ENCODE data around the gene AMZ1.
A peak's percentile ranks its signal among the peaks of the same experiment; 100 is the strongest.
"Not testable (repeated sequence)": the region's sequence is repeated elsewhere in the genome, so short reads cannot be mapped to it uniquely, and the experiment has no call there.

Gene AMZ1

DNA sequence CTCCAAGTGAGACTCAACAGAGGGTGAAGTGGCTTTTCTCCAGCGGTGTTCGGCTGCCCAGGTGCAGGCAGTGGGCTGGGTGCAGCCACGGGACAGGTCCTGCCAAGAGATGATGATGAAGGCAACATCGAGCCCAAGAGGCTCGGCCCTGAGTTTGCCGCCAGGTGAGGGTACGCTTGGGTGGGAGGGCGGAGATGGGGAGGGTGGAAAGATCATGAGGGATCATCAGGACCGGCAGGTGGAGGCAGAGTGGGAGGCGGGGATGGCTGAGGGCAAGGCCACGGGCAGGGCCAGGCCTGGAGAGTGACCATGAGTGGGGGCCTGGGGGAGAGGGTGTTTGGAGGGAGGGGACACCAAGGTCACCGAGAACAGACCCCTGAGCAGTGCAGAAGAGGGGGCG is 17.8 kb upstream of the AMZ1 start:
- DNase-seq (ENCODE audit: low read depth), result no peak

- peak; percentile 15 for DNase-seq (ENCODE audit: low read depth)
Measured at GRCh38 chr7:2670720-2671391, 17.1 kb upstream of the AMZ1 start.

- DNase-seq (ENCODE audit: low read depth), result not testable (repeated sequence)
Measured at GRCh38 chr7:2673214-2673613, 14.8 kb upstream of the AMZ1 start.

DNA sequence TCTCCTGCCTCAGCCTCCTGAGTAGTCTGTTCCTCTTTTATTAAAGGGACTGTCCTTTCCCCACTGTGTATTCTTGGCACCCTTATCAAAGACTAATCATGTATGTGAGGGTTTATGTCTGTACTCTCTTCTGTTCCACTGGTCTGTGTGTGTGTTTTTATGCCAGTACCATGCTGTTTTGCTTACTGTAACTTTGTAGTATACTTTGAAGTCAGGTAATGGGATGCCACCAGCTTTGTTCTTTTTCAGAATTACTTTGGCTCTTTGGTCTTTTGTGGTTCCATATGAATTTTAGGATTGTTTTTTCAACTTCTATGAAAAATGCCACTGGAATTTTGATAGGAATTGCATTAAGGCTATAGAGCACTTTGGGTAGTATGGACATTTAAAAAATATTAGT is 14.1 kb upstream of the AMZ1 start:
- no peak for DNase-seq (ENCODE audit: low read depth)

- no peak for DNase-seq (ENCODE audit: low read depth)
Measured at GRCh38 chr7:2675256-2675764, 12.7 kb upstream of the AMZ1 start.

DNA sequence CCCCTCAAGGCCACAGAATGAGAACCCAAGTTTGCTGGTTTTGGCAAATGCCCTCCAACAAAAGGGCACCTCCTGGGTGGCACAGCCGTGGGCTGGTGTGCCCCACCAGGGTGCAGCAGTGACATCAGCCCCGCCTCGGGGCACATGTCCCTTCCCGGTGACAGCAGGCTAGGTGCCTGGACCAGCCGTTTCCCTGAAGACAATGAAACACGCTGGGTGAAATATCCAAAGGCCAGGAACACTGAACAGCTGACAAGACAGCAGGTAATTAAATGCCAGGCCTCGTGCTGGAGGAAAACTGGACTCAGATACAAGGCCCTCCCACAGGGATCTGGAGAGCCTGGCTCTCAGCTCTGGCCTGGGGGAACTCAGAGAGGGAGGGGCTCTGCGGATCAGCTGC is 11.4 kb upstream of the AMZ1 start:
- not testable (repeated sequence) for DNase-seq (ENCODE audit: low read depth)

- not testable (repeated sequence) for DNase-seq (ENCODE audit: low read depth)
Measured at GRCh38 chr7:2678454-2678853, 9.5 kb upstream of the AMZ1 start.

DNA sequence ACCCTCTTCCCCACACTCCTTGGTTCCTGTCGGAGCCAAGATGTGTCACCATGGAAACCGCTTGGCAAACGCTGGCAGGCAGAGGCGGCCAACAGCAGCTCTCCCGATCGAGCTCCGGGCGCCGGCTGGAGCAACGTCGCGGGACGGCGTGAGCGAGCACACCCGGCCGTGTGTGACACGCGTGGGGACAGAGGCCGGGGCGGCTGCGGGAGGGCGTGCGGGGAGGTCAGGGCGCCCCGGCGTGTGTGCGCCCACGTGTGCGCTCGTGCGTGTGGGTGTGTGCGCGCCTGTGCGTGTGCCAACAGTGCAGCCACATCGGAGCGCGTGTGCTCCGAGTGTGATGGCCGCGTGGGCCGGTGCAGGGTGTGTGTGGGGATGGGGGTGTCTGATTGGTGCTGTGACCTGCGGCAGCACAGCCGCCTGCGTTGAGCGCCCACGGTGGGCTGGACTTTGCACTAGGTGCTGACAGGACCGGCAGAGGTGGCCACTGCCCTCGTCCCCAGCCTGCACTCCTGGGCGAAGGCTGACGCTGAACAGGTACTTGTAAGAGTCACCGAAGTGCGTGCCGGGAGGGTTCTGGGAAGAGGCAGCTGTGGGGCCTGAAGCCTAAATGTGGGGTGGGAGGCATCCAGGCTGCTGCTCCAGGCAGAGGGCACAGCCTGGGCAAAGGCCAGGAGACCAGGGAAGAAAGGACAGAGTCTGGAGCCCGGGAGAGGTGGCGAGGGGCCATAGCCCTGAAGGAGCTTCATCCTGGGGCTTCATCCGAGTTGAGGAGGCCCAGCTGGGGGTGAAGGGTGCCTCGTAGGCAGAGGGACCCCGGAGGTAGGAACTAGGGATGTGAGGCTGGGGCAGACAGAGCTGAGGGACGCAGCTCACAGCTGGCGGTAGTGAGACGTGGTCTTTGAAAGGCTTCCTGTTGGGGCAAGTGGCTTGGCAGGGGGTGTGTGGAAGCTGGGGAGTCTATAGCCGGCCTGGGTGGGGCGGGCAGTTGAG is 8.6 kb upstream of the AMZ1 start:
- not testable (repeated sequence) for DNase-seq (ENCODE audit: low read depth)

- DNase-seq (ENCODE audit: low read depth), result no peak
Measured at GRCh38 chr7:2680256-2680655, 7.7 kb upstream of the AMZ1 start.

DNA sequence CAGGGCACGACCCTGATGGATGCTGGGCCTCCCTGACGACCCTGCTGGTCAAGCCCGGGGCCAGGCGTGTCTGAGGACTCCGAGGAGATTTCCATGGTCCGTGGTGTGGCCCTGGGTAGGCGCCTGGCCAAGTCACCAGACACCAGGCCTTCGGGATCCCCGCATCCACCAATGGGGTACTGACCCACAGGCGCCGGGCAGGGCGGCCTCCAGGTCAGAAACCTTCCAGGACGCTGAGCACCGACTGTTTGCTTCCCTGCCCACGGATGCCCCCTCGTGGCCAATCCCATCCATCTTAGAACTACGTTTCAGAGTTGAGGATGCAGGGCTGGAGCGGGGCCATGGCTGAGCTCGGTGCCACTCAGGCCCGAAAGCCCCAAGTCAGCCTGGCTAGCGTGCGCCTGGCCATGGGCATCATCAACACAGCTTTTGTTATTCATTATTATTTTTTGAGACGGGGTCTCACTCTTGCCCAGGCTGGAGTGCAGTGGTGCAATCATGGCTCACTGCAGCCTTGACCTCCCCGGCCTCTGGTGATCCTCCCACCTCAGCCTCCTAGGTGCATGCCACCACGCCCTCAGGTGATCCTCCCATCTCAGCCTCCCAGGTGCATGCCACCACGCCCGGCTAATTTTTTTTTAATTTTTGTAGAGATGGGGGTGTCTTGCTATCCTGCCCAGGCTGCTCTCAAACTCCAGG is 7.1 kb upstream of the AMZ1 start:
- DNase-seq (ENCODE audit: low read depth), result peak; percentile 40

DNA sequence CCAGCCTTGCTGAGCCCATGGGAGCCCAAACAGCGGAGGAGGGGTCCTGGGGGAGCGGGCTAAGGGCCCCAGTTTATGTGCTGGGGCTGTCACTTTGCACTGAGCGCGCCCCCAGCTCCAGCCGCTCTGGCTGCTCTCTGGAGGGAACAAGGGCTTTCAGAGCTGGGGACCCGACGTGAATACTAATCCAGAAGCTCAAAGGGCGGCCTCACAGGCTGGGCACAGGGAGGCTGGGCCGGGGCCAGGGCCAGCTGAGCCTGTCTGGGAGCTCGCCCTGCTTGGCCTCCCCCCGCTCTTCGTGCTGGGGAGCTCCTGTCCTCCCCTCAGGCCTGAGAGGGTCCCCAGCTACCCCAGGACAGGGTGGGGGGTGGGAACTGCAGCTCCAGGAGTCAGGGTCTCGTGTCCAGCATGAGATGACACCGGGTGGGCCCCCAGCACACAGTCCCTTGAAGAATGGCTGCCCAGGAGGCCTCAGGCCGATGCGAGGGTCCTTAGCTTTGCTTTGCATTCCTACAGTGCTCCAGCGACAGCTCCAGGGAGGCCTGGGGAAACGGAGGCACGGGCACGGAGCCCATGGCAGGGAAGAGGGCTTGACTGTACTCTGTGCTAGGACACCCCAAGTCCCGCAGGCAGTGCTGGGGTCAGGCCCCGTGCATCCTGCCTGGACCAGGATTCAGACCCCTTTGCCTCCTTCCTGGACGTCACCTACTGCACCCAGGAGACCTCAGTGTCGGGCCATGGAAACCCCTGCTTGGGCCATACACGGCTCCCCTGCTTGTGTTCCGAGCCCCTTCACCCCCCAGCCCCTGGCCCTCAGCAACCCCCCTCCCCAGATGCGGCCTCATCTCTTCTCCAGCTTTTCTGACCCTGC is 5.8 kb upstream of the AMZ1 start:
- no peak for DNase-seq (ENCODE audit: low read depth)

- no peak for DNase-seq (ENCODE audit: low read depth)
Measured at GRCh38 chr7:2684501-2684900, 3.5 kb upstream of the AMZ1 start.

GRCh38 chr7:2686101-2686500 is 1.9 kb upstream of the AMZ1 start:
- no peak for DNase-seq (ENCODE audit: low read depth)

GRCh38 chr7:2687338-2687869 is 598 bp upstream of the AMZ1 start:
- no peak for DNase-seq (ENCODE audit: low read depth)

DNA sequence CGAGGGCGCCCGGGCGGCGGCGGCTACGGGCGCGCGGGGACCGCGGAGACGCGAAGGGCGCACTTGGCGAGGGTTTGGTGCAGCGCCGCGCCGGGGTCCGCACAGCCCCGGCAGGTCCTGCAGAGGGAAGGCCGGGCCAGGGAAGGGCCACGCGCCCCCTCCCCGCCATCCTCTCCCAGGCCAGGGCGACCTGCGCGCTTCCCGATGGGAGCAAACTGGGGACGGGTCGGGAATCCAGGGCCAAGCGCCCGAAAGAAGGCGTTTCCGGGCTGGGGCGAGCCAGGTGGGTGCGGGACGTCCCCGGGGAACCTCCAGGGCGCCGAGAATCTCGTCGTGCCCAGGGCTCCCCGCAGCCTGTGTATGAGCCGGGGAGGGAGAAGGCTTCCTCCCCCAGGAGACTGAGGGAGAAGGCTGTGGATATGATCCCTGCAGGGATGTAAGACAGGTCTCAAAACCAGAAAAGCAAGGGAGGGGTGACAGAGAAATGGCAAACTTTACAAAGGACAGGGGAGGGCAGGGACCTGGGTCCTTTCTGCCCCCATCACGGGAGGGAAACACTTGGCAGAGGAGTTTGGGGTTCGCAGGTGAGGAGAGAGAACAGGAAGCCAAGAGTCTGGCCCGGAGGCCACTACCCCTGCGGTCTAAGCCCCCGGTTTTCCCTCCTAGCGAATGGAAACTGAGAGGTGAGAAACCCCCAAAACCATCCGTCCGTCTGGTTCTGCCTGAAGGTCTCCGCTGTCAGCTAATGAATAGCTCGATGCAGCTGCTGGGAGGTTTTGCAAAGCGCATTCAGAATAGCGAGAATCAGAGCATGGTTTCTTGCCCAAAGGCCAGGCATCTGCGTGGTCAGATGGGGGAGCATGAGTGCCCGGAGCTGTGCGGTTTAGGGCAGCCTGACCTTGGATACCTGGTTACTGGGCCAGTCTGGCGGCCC is 674 bp downstream of the AMZ1 start:
- no peak for DNase-seq (ENCODE audit: low read depth)

- no peak for DNase-seq (ENCODE audit: low read depth)
Measured at GRCh38 chr7:2689343-2689847, 1.4 kb downstream of the AMZ1 start.

- no peak for DNase-seq (ENCODE audit: low read depth)
Measured at GRCh38 chr7:2689951-2690705, 2.1 kb downstream of the AMZ1 start.

DNA sequence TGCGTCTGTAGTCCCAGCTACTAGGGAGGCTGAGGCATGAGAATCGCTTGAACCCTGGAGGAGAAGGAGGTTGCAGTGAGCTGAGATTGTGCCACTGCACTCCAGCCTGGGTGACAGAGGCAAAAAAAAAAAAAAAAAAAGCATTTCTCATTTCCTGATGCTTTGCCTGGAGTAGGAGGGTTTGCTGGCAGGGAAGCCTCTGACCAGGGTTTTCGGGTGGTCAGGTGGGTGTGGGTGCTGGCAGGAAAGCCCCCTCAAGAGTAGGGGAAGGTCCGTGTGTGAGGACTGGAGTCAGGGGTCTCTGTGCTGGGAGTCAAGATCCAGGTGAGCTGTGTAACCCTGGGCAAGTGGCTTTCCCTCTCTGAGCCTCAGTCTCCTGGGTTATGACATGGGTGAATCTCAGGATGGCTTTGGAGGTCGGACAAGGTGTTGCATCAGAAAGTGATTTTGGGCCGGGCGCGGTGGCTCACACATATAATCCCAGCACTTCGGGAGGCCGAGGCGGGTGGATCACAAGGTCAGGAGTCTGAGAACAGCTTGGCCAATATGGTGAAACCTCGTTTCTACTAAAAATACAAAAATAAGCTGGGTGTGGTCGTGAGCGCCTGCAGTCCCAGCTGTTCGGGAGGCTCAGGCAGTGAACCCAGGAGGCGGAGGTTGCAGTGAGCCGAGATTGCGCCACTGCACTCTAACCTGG is 3.2 kb downstream of the AMZ1 start:
- DNase-seq (ENCODE audit: low read depth), result no peak
